Activated CD4-positive, alpha-beta T cell treated with anti-CD3 and anti-CD28 coated beads for 1 hour (primary cell): ENCODE measurements around the gene NINJ2.

ENCODE experiments used
- DNase-seq: peaks from one replicate; pipeline ENCODE4 v3.0.0-alpha.2; 2020

NINJ2 gene

DNA sequence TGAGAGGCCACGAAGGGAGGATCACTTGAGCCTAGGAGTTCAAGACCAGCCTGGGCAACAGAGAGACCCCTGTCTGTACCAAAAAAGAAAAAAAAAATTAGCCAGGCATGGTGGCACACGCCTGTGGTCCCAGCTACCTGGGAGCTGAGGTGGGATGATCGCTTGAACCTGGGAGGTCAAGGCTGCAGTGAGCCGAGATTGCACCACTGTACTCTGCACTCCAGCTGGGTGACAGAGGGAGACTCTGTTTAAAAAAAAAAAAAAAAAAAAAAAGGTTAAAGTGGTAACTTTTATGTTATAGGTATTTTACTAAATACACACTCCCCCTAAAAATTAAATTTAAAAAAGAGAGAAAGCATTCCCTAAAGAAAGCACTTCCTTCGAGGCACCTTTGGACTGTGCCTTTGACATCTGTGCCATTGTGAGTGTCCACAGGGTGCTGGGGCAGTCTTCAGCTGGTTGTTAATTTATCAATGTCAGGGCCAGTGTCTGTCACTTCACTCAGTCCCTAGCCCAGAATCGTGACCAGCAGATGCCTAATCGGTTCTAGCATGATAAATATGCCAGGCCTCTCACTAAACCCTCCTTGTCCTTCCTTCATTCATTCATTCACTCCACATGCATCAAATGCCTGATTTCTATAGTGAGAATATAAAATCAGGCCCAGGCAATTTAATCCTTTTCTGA, 140.4 kb downstream of the NINJ2 start:
- DNase-seq, result no peak

DNA sequence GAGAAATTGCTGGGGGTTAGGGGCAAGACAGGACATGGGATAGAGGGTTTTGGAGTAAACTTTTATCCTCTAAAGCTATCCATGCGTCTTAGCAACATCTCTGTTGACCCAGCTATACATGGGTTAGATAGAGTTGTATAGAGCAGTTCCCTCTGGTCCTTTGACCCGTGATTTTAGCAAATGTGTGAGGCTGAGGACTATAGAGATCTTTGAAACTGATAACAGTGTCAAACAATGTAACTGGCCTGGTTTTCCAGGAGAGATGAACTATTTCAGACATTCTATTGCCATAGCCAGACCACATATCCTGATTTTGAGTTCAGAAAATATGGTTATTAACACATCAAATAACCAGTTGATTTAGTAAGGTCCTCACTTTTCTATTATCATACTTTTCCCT, 143.1 kb downstream of the NINJ2 start:
- no peak for DNase-seq

DNA sequence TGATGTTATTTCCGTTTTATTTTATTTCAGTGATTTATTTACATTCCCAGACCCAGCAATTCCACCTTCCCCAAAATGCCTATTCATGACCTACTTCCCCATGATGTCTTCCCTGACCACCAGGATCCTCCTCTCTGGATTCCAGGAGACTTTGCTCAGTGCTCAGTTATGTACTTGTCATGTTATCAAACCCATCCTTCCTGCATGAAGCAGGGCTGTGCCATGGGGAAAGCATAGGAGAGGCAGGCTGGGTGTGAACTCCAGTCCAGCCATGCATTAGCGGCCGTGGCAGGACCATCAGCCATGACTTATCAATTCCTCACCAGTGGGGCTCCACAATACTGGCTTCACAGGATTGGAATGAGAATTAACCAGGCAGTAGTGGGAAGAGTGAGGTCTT, 145.7 kb downstream of the NINJ2 start:
- DNase-seq, result no peak
